Colonic mucosa (tissue), 4 donors: ENCODE results near the gene CSNK1E. TPM values are rescaled to one million over a fixed set of nuclear protein-coding genes. Genes with fewer than 3 reads are reported as not detected.

Source experiments
- DNase-seq: peaks from one replicate; pipeline ENCODE4 v3.0.0-alpha.2; 2020
- H3K27ac ChIP-seq: fragments of 200-600 bp; one replicate; pipeline ENCODE4 v1.8.0; 2021
- H3K27me3 ChIP-seq: fragments of 200-600 bp; one replicate; pipeline ENCODE4 v1.8.0; 2021
- H3K36me3 ChIP-seq: fragments of 200-600 bp; one replicate; pipeline ENCODE4 v1.8.0; 2021
- H3K4me1 ChIP-seq: fragments of 200-600 bp; one replicate; pipeline ENCODE4 v1.8.0; 2021; ENCODE audit warnings: mild to moderate bottlenecking
- H3K4me3 ChIP-seq: fragments of 200-600 bp; one replicate; pipeline ENCODE4 v1.8.0; 2021
- H3K9ac ChIP-seq, 2 donors: one replicate each; pipeline ENCODE4 v1.7.0; 2013; ENCODE audit warnings: control low read depth in 2 of 2, low read depth in 2 of 2, low read length in 2 of 2
- H3K9me3 ChIP-seq: fragments of 200-600 bp; one replicate; pipeline ENCODE4 v1.8.0; 2021
- intact Hi-C: fragments of 100-400 bp; cut with DNase I; formaldehyde crosslinking; loops from one replicate; pipeline ENCODE4 v1.14.1; 2022
- total RNA-seq, 2 donors: library from RNA; stranded (reverse); fragmentation: NEBNext Ultra II Directional in 1 of 2; extraction: Animal tissue kit (Norgen Biotek cat#: 25700) in 1 of 2; gene quantifications; one replicate each; pipeline ENCODE4 v1.2.1, GENCODE V29; 2021
- TF ChIP-seq, protein P1 (sequence below): fragments of 200-600 bp; IDR thresholded peaks from one replicate; pipeline ENCODE4 v1.8.0; 2022; ENCODE audit warnings: antibody characterized with exemption, mild to moderate bottlenecking
- donor health status: healthy.
- donor health status: DM: no; HTN: no; CAD: no.
- donor health status: DM: no; HTN: no; CAD: no.

The CSNK1E gene
- total RNA-seq, 2 donors from 2014 or later = 97.0 to 97.2 TPM

DNA sequence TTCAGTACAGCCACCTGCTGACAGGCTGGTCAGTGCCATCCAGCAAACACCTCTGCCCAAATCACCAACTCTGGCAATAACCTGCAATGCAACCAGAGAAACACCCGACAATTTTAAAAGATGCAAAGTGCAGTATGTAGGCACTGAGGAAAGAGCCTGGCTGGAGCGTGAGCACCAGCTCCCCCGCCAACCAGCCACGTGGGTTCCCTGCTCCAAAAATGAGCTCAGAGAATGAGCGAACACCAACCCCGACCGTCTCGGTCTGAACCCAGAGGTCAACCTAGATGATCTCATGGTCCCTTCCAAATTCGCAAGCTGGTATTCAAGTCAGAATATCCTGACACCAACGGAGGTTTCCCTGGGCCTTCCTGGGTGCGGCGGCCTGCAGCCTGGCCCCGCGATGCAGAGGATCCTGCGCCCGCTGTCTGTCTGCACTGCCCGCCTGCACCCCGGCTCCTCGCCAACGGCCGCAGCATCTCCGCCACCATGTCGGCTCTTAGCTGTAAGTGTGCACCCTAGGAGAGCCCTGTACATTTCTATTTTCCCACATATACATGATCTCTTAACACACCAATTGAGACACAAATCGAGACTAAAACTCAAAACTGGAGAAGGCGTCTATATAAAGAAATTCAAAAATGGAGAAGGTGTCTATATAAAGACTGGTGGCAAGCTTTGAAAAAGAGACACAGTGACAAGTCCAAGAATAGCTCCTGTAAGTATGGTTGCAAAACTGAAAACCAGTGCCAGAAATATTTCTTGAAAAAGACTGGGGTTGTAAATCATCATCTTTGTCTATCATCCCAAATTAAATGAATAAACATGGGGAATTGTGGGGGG, 67.2 kb downstream of the CSNK1E start:
- Histone ChIP-seq H3K36me3 (no peaks in the 10 kb centered on the region), H3K27ac (no peak overlapping the region), H3K27me3 (no peaks in the 10 kb centered on the region), H3K9me3 (no peaks in the 10 kb centered on the region), H3K4me1 (no peaks in the 10 kb centered on the region), H3K4me3 (no peak overlapping the region), H3K9ac (peak overlapping the region in 1 of 2 donors; percentile 35)
- TF ChIP-seq, protein P1, sequence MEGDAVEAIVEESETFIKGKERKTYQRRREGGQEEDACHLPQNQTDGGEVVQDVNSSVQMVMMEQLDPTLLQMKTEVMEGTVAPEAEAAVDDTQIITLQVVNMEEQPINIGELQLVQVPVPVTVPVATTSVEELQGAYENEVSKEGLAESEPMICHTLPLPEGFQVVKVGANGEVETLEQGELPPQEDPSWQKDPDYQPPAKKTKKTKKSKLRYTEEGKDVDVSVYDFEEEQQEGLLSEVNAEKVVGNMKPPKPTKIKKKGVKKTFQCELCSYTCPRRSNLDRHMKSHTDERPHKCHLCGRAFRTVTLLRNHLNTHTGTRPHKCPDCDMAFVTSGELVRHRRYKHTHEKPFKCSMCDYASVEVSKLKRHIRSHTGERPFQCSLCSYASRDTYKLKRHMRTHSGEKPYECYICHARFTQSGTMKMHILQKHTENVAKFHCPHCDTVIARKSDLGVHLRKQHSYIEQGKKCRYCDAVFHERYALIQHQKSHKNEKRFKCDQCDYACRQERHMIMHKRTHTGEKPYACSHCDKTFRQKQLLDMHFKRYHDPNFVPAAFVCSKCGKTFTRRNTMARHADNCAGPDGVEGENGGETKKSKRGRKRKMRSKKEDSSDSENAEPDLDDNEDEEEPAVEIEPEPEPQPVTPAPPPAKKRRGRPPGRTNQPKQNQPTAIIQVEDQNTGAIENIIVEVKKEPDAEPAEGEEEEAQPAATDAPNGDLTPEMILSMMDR = no peak
- DNase-seq = no peak
- intact Hi-C loops = no loop called here

DNA sequence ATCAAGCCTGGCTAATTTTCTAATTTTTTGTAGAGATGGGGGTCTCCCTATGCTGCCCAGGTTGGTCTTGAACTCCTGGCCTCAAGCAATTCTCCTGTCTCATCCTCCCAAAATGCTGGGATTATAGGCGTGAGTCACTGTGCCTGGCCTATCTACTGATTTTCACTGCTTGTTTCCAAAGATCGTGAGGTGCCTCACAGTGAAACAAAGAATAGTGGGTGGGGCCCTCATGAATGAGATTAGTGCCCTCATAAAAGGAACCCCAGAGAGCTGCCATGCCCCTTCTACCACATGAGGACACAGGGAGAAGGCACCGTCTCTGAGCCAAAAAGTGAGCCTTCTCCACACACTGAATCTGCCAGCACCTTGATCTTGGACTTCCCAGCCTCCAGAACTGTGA, 67.9 kb downstream of the CSNK1E start:
- Histone ChIP-seq H3K9ac (no peak overlapping the region), H3K27me3 (no peaks in the 10 kb centered on the region), H3K27ac (no peak overlapping the region), H3K9me3 (no peaks in the 10 kb centered on the region), H3K36me3 (no peaks in the 10 kb centered on the region), H3K4me1 (no peaks in the 10 kb centered on the region), H3K4me3 (no peak overlapping the region)
- no peak for DNase-seq
- intact Hi-C loops = no loop called here
- TF ChIP-seq, protein P1 = no peak

DNA sequence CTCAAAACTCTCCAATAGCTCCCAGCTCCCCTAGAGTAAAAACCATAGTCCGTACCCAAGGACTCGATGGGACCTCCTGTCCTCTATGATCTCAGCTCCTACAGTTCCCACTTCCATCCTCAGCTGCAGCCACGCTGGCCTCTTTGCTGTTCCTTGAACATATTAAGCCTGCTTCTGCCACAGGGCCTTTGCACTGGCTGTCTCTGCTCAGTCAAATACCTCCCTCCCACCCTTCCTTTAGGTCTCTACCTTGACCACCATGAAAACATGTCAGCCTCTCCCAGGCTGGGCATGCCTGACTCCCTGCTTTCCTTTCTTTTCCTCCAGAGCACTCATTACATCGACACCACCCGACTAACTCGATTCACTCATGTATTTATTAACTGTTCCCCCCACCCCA, 69.0 kb downstream of the CSNK1E start:
- H3K4me1 ChIP-seq = peaks cover 1% of the 10 kb centered on the region
- no peaks in the 10 kb centered on the region for H3K9me3 ChIP-seq
- no peak overlapping the region for H3K4me3 ChIP-seq
- H3K9ac ChIP-seq = no peak overlapping the region
- no peak for DNase-seq
- TF ChIP-seq, protein P1 = no peak
- no peak overlapping the region for H3K27ac ChIP-seq
- H3K36me3 ChIP-seq = no peaks in the 10 kb centered on the region
- intact Hi-C loops = no loop called here
- no peaks in the 10 kb centered on the region for H3K27me3 ChIP-seq

DNA sequence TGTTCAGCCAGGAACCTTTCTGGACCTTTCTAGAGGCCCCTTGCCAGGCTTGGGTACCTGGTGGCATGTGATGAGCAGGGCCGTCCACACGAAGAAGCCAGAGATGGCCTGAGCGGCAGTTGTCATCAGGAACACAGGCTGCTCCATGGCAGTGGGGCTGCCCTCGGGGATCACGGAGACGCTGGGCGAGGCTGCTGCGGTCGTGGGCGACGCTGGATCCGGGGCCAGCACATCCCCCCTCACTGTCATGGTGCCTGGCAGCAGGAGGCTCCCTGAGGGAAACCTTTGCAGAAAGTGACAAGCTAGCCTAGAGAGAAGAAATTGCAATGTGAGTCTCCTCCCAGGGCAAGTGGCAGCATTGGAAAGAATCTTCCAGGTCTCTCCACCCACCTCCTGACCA, 69.5 kb downstream of the CSNK1E start:
- no peaks in the 10 kb centered on the region for H3K36me3 ChIP-seq
- peaks cover 7% of the 10 kb centered on the region for H3K4me1 ChIP-seq
- H3K27ac ChIP-seq = no peak overlapping the region
- no peaks in the 10 kb centered on the region for H3K27me3 ChIP-seq
- TF ChIP-seq, protein P1 = no peak
- no peak overlapping the region for H3K9ac ChIP-seq
- intact Hi-C loops = no loop called here
- no peaks in the 10 kb centered on the region for H3K9me3 ChIP-seq
- no peak for DNase-seq
- H3K4me3 ChIP-seq = no peak overlapping the region

DNA sequence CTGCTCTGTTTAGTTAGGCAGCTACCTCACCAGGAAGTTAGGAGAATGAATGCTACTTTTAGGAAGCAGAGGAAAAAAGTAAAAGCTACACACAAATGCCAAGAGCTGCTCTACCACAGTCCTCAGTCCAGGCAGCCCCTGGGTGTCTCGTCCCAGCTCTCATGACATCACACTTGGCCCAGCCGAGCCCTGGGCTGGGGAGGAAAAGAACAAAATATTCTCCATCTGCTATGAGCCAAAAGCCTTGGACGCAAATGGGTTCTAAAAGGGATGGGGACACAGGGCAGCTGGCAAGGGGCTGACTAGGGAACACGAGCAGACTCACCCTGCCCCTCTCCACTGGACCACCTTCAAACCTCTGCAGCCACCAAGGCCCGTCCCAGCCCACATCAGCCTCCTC, 70.5 kb downstream of the CSNK1E start:
- no peak overlapping the region for H3K27ac ChIP-seq
- H3K4me1 ChIP-seq = peaks cover 11% of the 10 kb centered on the region
- no peak overlapping the region for H3K9ac ChIP-seq
- H3K27me3 ChIP-seq = no peaks in the 10 kb centered on the region
- H3K4me3 ChIP-seq = no peak overlapping the region
- TF ChIP-seq, protein P1 = no peak
- no peak for DNase-seq
- intact Hi-C loops = no loop called here
- H3K36me3 ChIP-seq = no peaks in the 10 kb centered on the region
- H3K9me3 ChIP-seq = no peaks in the 10 kb centered on the region
